Peyer's patch (tissue), 4 donors: ENCODE data around the gene TMCO4. TPM values are rescaled to one million over a fixed set of nuclear protein-coding genes. Genes with fewer than 3 reads are reported as not detected.
A peak's percentile ranks its signal among the peaks of the same experiment; 100 is the strongest.
"Not testable (repeated sequence)": the region's sequence is repeated elsewhere in the genome, so short reads cannot be mapped to it uniquely, and the experiment has no call there.

ENCODE experiments used
- DNase-seq, 3 donors: peaks; one replicate each; pipeline ENCODE4 v3.0.0-alpha.2; 2017 to 2019
- H3K27ac ChIP-seq, 4 donors: fragments of 200-600 bp; sonication (generic); one replicate each; pipeline ENCODE4 v1.5.1; 2016 to 2019
- H3K27me3 ChIP-seq, 2 donors: fragments of 200-600 bp; sonication (generic); one replicate each; pipeline ENCODE4 v1.5.1; 2019
- H3K36me3 ChIP-seq, 3 donors: fragments of 200-600 bp; sonication (generic); one replicate each; pipeline ENCODE4 v1.5.1; 2016 to 2019
- H3K4me1 ChIP-seq, 4 donors: fragments of 200-600 bp; sonication (generic); one replicate each; pipeline ENCODE4 v1.5.1; 2016 to 2019
- H3K4me3 ChIP-seq, 4 donors: fragments of 200-600 bp; sonication (generic); 1 replicate in 3 of 4; 2 replicates in 1 of 4; pipeline ENCODE4 v1.5.1; 2016 to 2019; ENCODE audit warnings: mild to moderate bottlenecking in 1 of 4
- H3K9me3 ChIP-seq, 4 donors: fragments of 200-600 bp; sonication (generic); one replicate each; pipeline ENCODE4 v1.5.1; 2016 to 2019; ENCODE audit warnings: mild to moderate bottlenecking in 1 of 4
- CTCF ChIP-seq, 6 experiments: fragments of 450-650 bp in 4 of 6; fragments of 200-600 bp in 2 of 6; sonication (generic) in 1 of 6; IDR thresholded peaks; one replicate each; pipeline ENCODE4 v1.5.1; 2017 to 2019; ENCODE audit warnings: antibody characterized with exemption in 6 of 6, mild to moderate bottlenecking in 3 of 6, moderate library complexity in 1 of 6
- POLR2A ChIP-seq, 2 donors: fragments of 450-650 bp; IDR thresholded peaks; one replicate each; pipeline ENCODE4 v1.5.1; 2017; ENCODE audit warnings: antibody characterized with exemption in 2 of 2, mild to moderate bottlenecking in 2 of 2, moderate library complexity in 2 of 2
- total RNA-seq, 4 donors: library from RNA; depleted of rRNA; stranded (reverse); fragments of >200 nt; gene quantifications; one replicate each; pipeline ENCODE4 v1.1.0, GENCODE V29; 2016

The TMCO4 gene
- 10 to 100 TPM; 13.5 to 40.4 (median 26.1) TPM for total RNA-seq

GRCh38 chr1:19799230-19800075 is at the start of gene TMCO4:
Gene TMCO4, minus strand, starts transcription at chr1:19799916. Its CDS starts 19,158 bp downstream, at chr1:19780758.
- peaks cover 0 to 18% (median 10%) of the 10 kb centered on the region in 4 donors for H3K4me1 ChIP-seq
- H3K27me3 ChIP-seq: no peaks in the 10 kb centered on the region
- peak; percentile 14 to 86 (median 59) for TF ChIP-seq CTCF (IDR thresholded peaks at IDR 0.05)
- TF ChIP-seq POLR2A (IDR thresholded peaks at IDR 0.05): peak; percentile 70 to 71
- peak; percentile 74 to 94 (median 92) for DNase-seq
- H3K27ac ChIP-seq: peak within 1 kb of the TSS; percentile 86 to 97 (median 92)
- no peaks in the 10 kb centered on the region for H3K36me3 ChIP-seq
- no peaks in the 10 kb centered on the region for H3K9me3 ChIP-seq
- peak within 1 kb of the TSS; percentile 64 to 82 (median 74) for H3K4me3 ChIP-seq

GRCh38 chr1:19849307-19849706 is 49.6 kb upstream of the TMCO4 start:
- DNase-seq, H3K9me3 ChIP-seq, H3K36me3 ChIP-seq, H3K27ac ChIP-seq, H3K4me1 ChIP-seq, H3K27me3 ChIP-seq, H3K4me3 ChIP-seq: not testable (repeated sequence)

GRCh38 chr1:19847334-19847733 is 47.6 kb upstream of the TMCO4 start:
- H3K9me3 ChIP-seq, DNase-seq, H3K27me3 ChIP-seq, H3K4me1 ChIP-seq, H3K36me3 ChIP-seq, H3K27ac ChIP-seq, H3K4me3 ChIP-seq: not testable (repeated sequence)

GRCh38 chr1:19846338-19846737 is 46.6 kb upstream of the TMCO4 start:
- Histone ChIP-seq H3K9me3 (no peaks in the 10 kb centered on the region), H3K4me1 (no peaks in the 10 kb centered on the region), H3K27ac (no peak overlapping the region), H3K4me3 (no peak overlapping the region), H3K36me3 (no peaks in the 10 kb centered on the region), H3K27me3 (no peaks in the 10 kb centered on the region)
- TF ChIP-seq CTCF (IDR thresholded peaks at IDR 0.05) (no peak), POLR2A (IDR thresholded peaks at IDR 0.05) (no peak)
- no peak for DNase-seq

GRCh38 chr1:19845555-19845954 is 45.8 kb upstream of the TMCO4 start:
- Histone ChIP-seq H3K4me1 (no peaks in the 10 kb centered on the region), H3K36me3 (no peaks in the 10 kb centered on the region), H3K4me3 (no peak overlapping the region), H3K27me3 (no peaks in the 10 kb centered on the region), H3K27ac (no peak overlapping the region), H3K9me3 (no peaks in the 10 kb centered on the region)
- DNase-seq: no peak
- no peak for TF ChIP-seq CTCF (IDR thresholded peaks at IDR 0.05)
- no peak for TF ChIP-seq POLR2A (IDR thresholded peaks at IDR 0.05)

- no peak for DNase-seq
Observed at GRCh38 chr1:19844731-19845495, 45.2 kb upstream of the TMCO4 start.

More at GRCh38 chr1:19844731-19845495, 45.2 kb upstream of the TMCO4 start:
- Histone ChIP-seq H3K4me3 (no peak overlapping the region), H3K36me3 (no peaks in the 10 kb centered on the region), H3K27ac (no peak overlapping the region), H3K4me1 (no peaks in the 10 kb centered on the region), H3K9me3 (no peaks in the 10 kb centered on the region), H3K27me3 (no peaks in the 10 kb centered on the region)
- TF ChIP-seq CTCF (IDR thresholded peaks at IDR 0.05) (no peak), POLR2A (IDR thresholded peaks at IDR 0.05) (no peak)
